Spleen (tissue), 11 donors: ENCODE results near the gene THBS4. TPM values are rescaled to one million over a fixed set of nuclear protein-coding genes. Genes with fewer than 3 reads are reported as not detected.
"Not testable (repeated sequence)": the region's sequence is repeated elsewhere in the genome, so short reads cannot be mapped to it uniquely, and the experiment has no call there.

Experiments
- DNase-seq: peaks from one replicate; pipeline ENCODE4 v3.0.0-alpha.2; 2020
- H3K27ac ChIP-seq, 8 donors: fragments of 200-600 bp; sonication (generic) in 7 of 8; 1 replicate in 4 of 8; 2 replicates in 4 of 8; pipeline versions ENCODE4 v1.5.0 to v1.8.0; 2016 to 2021; ENCODE audit warnings: inconsistent platforms in 4 of 8, mild to moderate bottlenecking in 4 of 8, moderate library complexity in 1 of 8
- H3K27me3 ChIP-seq, 7 donors: fragments of 200-600 bp; sonication (generic) in 6 of 7; replicated peaks in 1 of 7; 1 replicate in 4 of 7; 2 replicates in 3 of 7; pipeline versions ENCODE4 v1.5.0 to v1.8.0; 2016 to 2021; ENCODE audit warnings: inconsistent platforms in 3 of 7, mild to moderate bottlenecking in 1 of 7
- H3K36me3 ChIP-seq, 6 donors: fragments of 200-600 bp; sonication (generic) in 5 of 6; 1 replicate in 4 of 6; 2 replicates in 2 of 6; pipeline versions ENCODE4 v1.5.0 to v1.8.0; 2016 to 2021; ENCODE audit warnings: inconsistent platforms in 2 of 6
- H3K4me1 ChIP-seq, 6 donors: fragments of 200-600 bp; sonication (generic) in 5 of 6; 1 replicate in 3 of 6; 2 replicates in 3 of 6; pipeline versions ENCODE4 v1.5.0 to v1.8.0; 2016 to 2021; ENCODE audit warnings: inconsistent platforms in 3 of 6
- H3K4me3 ChIP-seq, 8 donors: fragments of 200-600 bp; sonication (generic) in 7 of 8; 1 replicate in 4 of 8; 2 replicates in 4 of 8; pipeline versions ENCODE4 v1.5.0 to v1.8.0; 2016 to 2021; ENCODE audit warnings: inconsistent platforms in 4 of 8, mild to moderate bottlenecking in 4 of 8, moderate library complexity in 2 of 8
- H3K9me3 ChIP-seq, 8 donors: fragments of 200-600 bp; sonication (generic) in 7 of 8; 1 replicate in 4 of 8; 2 replicates in 4 of 8; pipeline versions ENCODE4 v1.5.0 to v1.8.0; 2016 to 2021; ENCODE audit warnings: inconsistent platforms in 4 of 8
- POLR2A ChIP-seq, 3 donors: fragments of 450-650 bp; IDR thresholded peaks; one replicate each; pipeline ENCODE4 v1.5.1; 2017; ENCODE audit warnings: antibody characterized with exemption in 3 of 3, mild to moderate bottlenecking in 1 of 3
- POLR2AphosphoS5 ChIP-seq, 3 donors: sonication (generic); formaldehyde crosslinking; IDR thresholded peaks; one replicate each; pipeline ENCODE4 v1.5.1; 2017; ENCODE audit warnings: antibody characterized with exemption in 3 of 3
- WGBS, 5 donors: extraction: QIAGEN DNeasy Blood & Tissue Kit in 3 of 5; methylation state at CpG; one replicate each; pipeline versions ENCODE4 v1.1.5 to v1.1.7; 2013 to 2018; 5-methylcytosine and 5-hydroxymethylcytosine counted together
- intact Hi-C: fragments of 100-400 bp; cut with DNase I; formaldehyde crosslinking; loops from one replicate; pipeline ENCODE4 v1.15.0; 2023; ENCODE audit warnings: low total_unique reads
- polyA plus RNA-seq, 3 donors: library from polyadenylated mRNA; stranded (reverse); fragments of 200-250 nt; gene quantifications; one replicate each; pipeline ENCODE4 v1.2.1, GENCODE V29; 2013
- total RNA-seq, 7 donors: library from RNA; depleted of rRNA in 3 of 7; stranded (reverse); fragments of >200 nt in 3 of 7; fragmentation: NEBNext Ultra II Directional in 4 of 7; extraction: Animal tissue kit (Norgen Biotek cat#: 25700) in 4 of 7; gene quantifications; one replicate each; pipeline versions ENCODE4 v1.1.0 to v1.2.1, GENCODE V29; 2016 to 2021
- TF ChIP-seq, protein P1 (sequence below), 11 experiments: fragments of 200-600 bp in 7 of 11; fragments of 450-650 bp in 4 of 11; sonication (generic) in 4 of 11; IDR thresholded peaks in 8 of 11; conservative IDR thresholded peaks in 3 of 11; 1 replicate in 7 of 11; 2 replicates in 4 of 11; pipeline versions ENCODE4 v1.4.0 to v1.8.0; 2016 to 2021; ENCODE audit warnings: antibody characterized with exemption in 11 of 11, inconsistent platforms in 4 of 11, mild to moderate bottlenecking in 1 of 11
- donor health status: healthy with polysubstance abuse.
- donor health status: DM: no; HTN: no; CAD: no; lungs with moderate emphysema.
- donor health status: DM: no; HTN: no; CAD: no.
- donor health status: Bipolar disorder and iron deficiency.
- donor health status: healthy.
- donor health status: DM: no; HTN: no; CAD: no.
- donor health status: DM: yes; HTN: yes; CAD: no.

Gene THBS4
- total and polyA plus RNA-seq, 10 donors = 0.34 to 1.1 (median 0.68) TPM

DNA sequence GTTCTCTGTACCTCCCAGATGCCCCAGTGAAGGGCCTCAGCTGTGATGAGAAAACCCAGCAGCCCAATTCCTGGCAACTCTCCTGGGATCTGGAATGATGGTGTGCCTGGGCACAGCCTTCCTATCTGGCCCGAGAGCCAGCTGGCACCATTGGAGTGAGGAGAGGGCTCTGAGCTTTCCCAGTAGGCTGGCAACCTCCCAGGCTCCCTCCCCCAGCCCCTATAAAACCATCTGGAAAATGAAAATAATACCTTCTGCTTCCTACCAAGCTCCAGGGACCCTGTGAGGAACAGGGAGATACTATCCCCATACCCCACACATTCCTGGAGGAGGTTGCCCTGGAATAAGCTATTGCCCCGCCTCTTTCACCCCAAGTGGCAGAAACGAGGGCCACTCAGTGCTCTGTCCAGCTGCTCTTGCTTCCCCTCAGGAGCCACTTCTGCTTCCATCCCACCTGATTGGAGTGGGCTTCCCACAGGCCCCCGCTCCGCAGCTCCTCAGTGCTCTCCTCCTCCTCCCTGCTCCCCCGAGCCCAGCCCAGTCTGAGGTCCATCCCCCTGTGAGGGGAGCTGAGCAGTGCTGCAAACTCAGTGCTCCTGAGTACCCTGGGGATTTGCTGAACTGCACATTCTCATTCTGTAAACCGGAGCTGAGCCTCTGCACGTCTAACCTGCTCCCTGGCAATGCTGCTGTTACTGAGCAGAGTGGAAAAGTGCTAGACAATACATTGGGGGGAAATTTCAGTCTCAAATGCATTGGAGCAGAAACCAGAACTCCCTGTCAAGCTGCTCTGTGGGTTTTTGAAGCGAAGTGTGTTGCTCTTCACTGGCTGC lies 74.7 kb downstream of the THBS4 start:
- DNase-seq = no peak
- Histone ChIP-seq H3K4me3 (no peak overlapping the region), H3K9me3 (peaks cover 0 to 8% (median 0%) of the 10 kb centered on the region in 8 donors), H3K36me3 (no peaks in the 10 kb centered on the region), H3K27ac (no peak overlapping the region), H3K27me3 (no peaks in the 10 kb centered on the region), H3K4me1 (peaks cover 0 to 10% (median 0%) of the 10 kb centered on the region in 6 donors)
- intact Hi-C loops = no loop called here
- TF ChIP-seq POLR2AphosphoS5 (IDR thresholded peaks at IDR 0.05) (no peak), POLR2A (IDR thresholded peaks at IDR 0.05) (no peak)
- TF ChIP-seq, protein P1, sequence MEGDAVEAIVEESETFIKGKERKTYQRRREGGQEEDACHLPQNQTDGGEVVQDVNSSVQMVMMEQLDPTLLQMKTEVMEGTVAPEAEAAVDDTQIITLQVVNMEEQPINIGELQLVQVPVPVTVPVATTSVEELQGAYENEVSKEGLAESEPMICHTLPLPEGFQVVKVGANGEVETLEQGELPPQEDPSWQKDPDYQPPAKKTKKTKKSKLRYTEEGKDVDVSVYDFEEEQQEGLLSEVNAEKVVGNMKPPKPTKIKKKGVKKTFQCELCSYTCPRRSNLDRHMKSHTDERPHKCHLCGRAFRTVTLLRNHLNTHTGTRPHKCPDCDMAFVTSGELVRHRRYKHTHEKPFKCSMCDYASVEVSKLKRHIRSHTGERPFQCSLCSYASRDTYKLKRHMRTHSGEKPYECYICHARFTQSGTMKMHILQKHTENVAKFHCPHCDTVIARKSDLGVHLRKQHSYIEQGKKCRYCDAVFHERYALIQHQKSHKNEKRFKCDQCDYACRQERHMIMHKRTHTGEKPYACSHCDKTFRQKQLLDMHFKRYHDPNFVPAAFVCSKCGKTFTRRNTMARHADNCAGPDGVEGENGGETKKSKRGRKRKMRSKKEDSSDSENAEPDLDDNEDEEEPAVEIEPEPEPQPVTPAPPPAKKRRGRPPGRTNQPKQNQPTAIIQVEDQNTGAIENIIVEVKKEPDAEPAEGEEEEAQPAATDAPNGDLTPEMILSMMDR (IDR thresholded peaks at IDR 0.05 in 8 of 11, conservative IDR thresholded peaks at IDR 0.05 in 3 of 11) = no peak
- 59 to 68% (median 63%) methylated on average over 9 of the region's 9 CpGs for WGBS, 5 donors

DNA sequence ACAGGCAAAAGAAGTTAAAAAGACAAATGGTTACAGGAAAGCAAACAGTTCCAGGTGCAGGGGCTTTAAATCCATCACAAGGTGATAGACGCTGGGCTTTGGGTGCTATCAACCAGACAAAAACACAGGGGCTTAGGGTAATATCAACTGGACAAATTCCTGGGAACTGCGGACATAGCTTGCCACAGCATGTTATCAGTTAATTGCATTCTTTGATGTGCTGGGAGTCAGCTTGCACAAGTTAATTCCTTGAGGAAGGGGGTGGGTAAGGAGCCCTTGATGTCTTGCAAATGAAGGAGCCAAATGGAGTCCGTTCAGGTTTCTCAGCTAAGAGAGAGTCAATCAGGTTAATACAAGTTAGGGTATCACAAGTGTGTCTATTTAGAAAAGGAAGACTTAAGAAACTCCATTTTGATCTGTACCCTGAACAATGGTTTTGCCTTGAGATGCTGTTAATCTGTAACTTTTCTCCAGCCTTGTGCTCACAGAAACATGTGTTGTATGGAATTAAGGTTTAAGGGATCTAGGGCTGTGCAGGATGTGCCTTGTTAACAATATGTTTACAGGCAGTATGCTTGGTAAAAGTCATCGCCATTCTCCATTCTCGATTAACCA lies 76.3 kb downstream of the THBS4 start:
- H3K4me1 ChIP-seq, DNase-seq, H3K4me3 ChIP-seq, H3K27ac ChIP-seq, H3K36me3 ChIP-seq, H3K9me3 ChIP-seq, H3K27me3 ChIP-seq, intact Hi-C loops: not testable (repeated sequence)
- 74 to 87% (median 81%) methylated on average over 5 of the region's 5 CpGs for WGBS, 5 donors

DNA sequence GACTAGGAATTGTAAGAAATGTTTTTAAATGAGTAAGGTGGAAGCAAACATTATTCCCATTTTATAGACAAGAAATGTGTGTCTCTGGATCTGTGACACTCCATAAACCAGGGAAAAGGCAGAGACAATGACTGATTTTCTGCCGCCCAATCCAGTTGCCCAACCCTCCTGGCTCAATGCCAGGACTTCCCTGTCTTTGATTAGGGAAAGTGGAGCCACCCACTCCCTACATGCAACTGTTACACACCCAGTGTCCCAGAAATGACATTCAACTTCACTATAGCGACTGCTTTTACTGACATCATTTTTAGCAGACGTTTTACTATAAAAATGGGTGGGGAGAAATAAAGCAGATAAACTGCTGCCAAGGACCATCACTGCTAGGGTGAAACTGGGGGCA lies 79.7 kb downstream of the THBS4 start:
- Histone ChIP-seq H3K4me1 (peaks cover 0 to 16% (median 0%) of the 10 kb centered on the region in 6 donors), H3K36me3 (no peaks in the 10 kb centered on the region), H3K27me3 (no peaks in the 10 kb centered on the region), H3K27ac (no peak overlapping the region), H3K9me3 (peaks cover 0 to 8% (median 0%) of the 10 kb centered on the region in 8 donors), H3K4me3 (no peak overlapping the region)
- WGBS, 5 donors = 74 to 92% (median 80%) methylated on average over 3 of the region's 3 CpGs
- TF ChIP-seq POLR2AphosphoS5 (IDR thresholded peaks at IDR 0.05) (no peak), POLR2A (IDR thresholded peaks at IDR 0.05) (no peak)
- TF ChIP-seq, protein P1 (IDR thresholded peaks at IDR 0.05 in 8 of 11, conservative IDR thresholded peaks at IDR 0.05 in 3 of 11) = no peak
- no peak for DNase-seq
- intact Hi-C loops = no loop called here

DNA sequence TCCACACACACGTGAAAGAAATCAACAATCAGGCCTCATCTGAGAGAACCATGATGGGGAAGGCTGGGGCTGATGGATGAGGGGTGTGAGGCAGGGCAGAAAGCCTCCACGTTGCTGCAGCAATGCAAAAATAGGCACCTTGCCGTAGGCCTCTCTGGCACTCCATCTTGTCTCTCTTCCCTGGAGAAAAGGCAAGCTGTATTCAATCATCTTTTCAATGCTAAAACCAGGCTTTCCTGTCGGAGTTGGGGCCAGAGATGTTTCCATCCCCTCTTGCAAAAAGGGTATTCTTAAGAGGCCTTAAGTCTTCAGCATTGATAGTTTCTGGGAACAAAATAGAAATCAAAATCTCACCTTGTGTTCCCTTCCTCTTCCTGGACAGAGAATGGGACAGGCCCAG lies 80.9 kb downstream of the THBS4 start:
- WGBS, 5 donors = 80 to 91% (median 84%) methylated on average over 4 of the region's 4 CpGs

More for the DNA sequence above, 80.9 kb downstream of the THBS4 start:
- peaks cover 0 to 7% (median 0%) of the 10 kb centered on the region in 6 donors for H3K4me1 ChIP-seq
- TF ChIP-seq, protein P1 (IDR thresholded peaks at IDR 0.05 in 8 of 11, conservative IDR thresholded peaks at IDR 0.05 in 3 of 11) = no peak
- TF ChIP-seq POLR2A (IDR thresholded peaks at IDR 0.05) (no peak), POLR2AphosphoS5 (IDR thresholded peaks at IDR 0.05) (no peak)
- no peak for DNase-seq
- no peaks in the 10 kb centered on the region for H3K36me3 ChIP-seq
- H3K27me3 ChIP-seq = no peaks in the 10 kb centered on the region
- H3K4me3 ChIP-seq = no peak overlapping the region
- peaks cover 0 to 8% (median 0%) of the 10 kb centered on the region in 8 donors for H3K9me3 ChIP-seq
- intact Hi-C loops = no loop called here
- H3K27ac ChIP-seq = no peak overlapping the region
